Body of pancreas (tissue), 4 donors: ENCODE data around the gene SP2. TPM values are rescaled to one million over a fixed set of nuclear protein-coding genes. Genes with fewer than 3 reads are reported as not detected.

Experiments
- ATAC-seq: fragments of 150-250 bp; one replicate; pipeline ENCODE4 v1.9.1; 2016
- DNase-seq, 4 donors: peaks; one replicate each; pipeline ENCODE4 v3.0.0-alpha.2; 2019
- H3K27ac ChIP-seq, 4 donors: fragments of 200-600 bp; sonication (generic); 1 replicate in 3 of 4; 2 replicates in 1 of 4; pipeline versions ENCODE4 v1.5.1 to v1.6.1; 2016 to 2019; ENCODE audit warnings: mild to moderate bottlenecking in 1 of 4, mixed read lengths in 1 of 4, moderate library complexity in 1 of 4
- H3K27me3 ChIP-seq, 2 donors: fragments of 200-600 bp; sonication (generic); one replicate each; pipeline ENCODE4 v1.6.0; 2016; ENCODE audit warnings: mild to moderate bottlenecking in 1 of 2
- H3K36me3 ChIP-seq, 2 donors: fragments of 200-600 bp; sonication (generic); replicated peaks in 1 of 2; 2 replicates each; pipeline ENCODE4 v1.5.1; 2016; ENCODE audit warnings: low read depth in 2 of 2; ENCODE audit not compliant: insufficient read depth in 1 of 2
- H3K4me1 ChIP-seq: fragments of 200-600 bp; sonication (generic); one replicate; pipeline ENCODE4 v1.6.0; 2016
- H3K4me3 ChIP-seq, 2 donors: fragments of 200-600 bp; sonication (generic); 1 replicate in 1 of 2; 2 replicates in 1 of 2; pipeline ENCODE4 v1.5.1; 2016 to 2019
- H3K9me3 ChIP-seq, 3 donors: fragments of 200-600 bp; sonication (generic); 1 replicate in 2 of 3; 2 replicates in 1 of 3; pipeline ENCODE4 v1.5.1; 2016
- POLR2A ChIP-seq, 3 donors: fragments of 450-650 bp; IDR thresholded peaks; one replicate each; pipeline ENCODE4 v1.6.1; 2016; ENCODE audit warnings: antibody characterized with exemption in 3 of 3, mild to moderate bottlenecking in 2 of 3
- WGBS, 2 donors: methylation state at CpG; one replicate each; pipeline ENCODE4 v1.1.5; 2017; 5-methylcytosine and 5-hydroxymethylcytosine counted together
- intact Hi-C: fragments of 100-400 bp; cut with DNase I; formaldehyde crosslinking; loops from one replicate; pipeline ENCODE4 v1.15.1; 2023
- total RNA-seq, 2 donors: library from RNA; depleted of rRNA; stranded (reverse); fragments of >200 nt; gene quantifications; one replicate each; pipeline ENCODE4 v1.1.0, GENCODE V29; 2016
- TF ChIP-seq, protein P1 (sequence below), 7 experiments: fragments of 450-650 bp in 4 of 7; fragments of 200-600 bp in 3 of 7; sonication (generic) in 3 of 7; IDR thresholded peaks; one replicate each; pipeline ENCODE4 v1.5.1; 2016 to 2019; ENCODE audit warnings: antibody characterized with exemption in 7 of 7

Gene SP2
- total RNA-seq, 2 donors from 2014 or later = 4.7 to 6.3 TPM

DNA sequence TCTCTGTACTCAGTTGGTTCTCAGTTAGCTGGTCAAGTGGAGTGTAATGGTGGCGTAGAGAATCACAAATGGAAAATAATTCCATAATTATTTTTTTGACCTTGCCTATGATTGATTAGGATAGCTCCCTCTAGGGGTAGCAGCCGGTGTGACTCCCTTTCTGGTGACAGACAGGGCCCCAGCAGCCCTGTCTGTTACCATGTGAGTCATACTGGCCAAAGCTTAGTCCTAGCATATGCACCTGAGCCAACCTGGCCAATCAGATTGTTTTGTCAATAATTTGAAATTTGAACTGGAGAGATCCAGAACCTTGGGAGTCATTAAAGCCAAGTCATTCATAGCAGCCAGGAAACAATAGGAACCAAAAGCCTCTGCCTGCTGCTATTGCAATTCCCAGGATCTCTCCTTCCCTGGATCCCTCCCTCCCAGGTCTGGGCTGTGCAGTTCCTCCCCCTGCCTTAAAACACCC lies 50.9 kb downstream of the SP2 start:
- no peaks in the 10 kb centered on the region for H3K27me3 ChIP-seq
- ATAC-seq = peak; percentile 75
- peak overlapping the region; percentile 52 to 99 (median 96) for H3K27ac ChIP-seq
- 0 to 13% methylated on average over 2 of the region's 2 CpGs for WGBS, 2 donors
- intact Hi-C loops = no loop called here
- peak in 2 of 3 donors; percentile 46 to 56 for TF ChIP-seq POLR2A (IDR thresholded peaks at IDR 0.05)
- TF ChIP-seq, protein P1, sequence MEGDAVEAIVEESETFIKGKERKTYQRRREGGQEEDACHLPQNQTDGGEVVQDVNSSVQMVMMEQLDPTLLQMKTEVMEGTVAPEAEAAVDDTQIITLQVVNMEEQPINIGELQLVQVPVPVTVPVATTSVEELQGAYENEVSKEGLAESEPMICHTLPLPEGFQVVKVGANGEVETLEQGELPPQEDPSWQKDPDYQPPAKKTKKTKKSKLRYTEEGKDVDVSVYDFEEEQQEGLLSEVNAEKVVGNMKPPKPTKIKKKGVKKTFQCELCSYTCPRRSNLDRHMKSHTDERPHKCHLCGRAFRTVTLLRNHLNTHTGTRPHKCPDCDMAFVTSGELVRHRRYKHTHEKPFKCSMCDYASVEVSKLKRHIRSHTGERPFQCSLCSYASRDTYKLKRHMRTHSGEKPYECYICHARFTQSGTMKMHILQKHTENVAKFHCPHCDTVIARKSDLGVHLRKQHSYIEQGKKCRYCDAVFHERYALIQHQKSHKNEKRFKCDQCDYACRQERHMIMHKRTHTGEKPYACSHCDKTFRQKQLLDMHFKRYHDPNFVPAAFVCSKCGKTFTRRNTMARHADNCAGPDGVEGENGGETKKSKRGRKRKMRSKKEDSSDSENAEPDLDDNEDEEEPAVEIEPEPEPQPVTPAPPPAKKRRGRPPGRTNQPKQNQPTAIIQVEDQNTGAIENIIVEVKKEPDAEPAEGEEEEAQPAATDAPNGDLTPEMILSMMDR (IDR thresholded peaks at IDR 0.05) = peak; percentile 76 to 97 (median 92)
- peak; percentile 95 to 97 (median 96) for DNase-seq
- H3K4me3 ChIP-seq = no peak overlapping the region
- peaks cover 99% of the 10 kb centered on the region for H3K4me1 ChIP-seq
- no peaks in the 10 kb centered on the region for H3K9me3 ChIP-seq
- H3K36me3 ChIP-seq = peaks cover 0 to 4% of the 10 kb centered on the region in 2 donors

DNA sequence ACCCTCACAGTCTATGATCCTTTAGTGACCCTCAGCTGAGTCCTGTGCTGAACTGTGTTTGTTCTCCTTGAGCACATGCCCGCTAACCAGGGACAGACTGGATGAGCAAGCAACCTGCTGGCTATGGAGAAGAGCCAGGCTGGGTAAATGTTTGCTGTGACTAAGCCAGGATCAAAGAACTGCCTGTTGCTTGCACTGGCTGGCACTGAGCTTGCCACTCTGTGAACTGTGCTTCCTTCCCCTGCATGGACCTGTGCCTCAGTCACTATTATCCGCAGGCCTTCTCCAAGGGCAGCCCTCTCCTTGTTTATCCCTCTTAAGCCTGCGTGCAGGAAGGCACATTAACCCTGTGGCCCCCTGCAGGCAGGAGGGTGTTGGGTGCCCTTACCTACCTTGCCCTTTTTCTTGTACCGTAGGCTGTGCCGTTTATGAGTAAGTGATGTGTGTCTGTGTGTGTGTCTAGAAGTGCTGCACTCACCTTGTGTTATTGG lies 52.7 kb downstream of the SP2 start:
- intact Hi-C loops = no loop called here
- peak in 1 of 3 donors; percentile 7 for TF ChIP-seq POLR2A (IDR thresholded peaks at IDR 0.05)
- TF ChIP-seq, protein P1 (IDR thresholded peaks at IDR 0.05) = no peak
- no peaks in the 10 kb centered on the region for H3K27me3 ChIP-seq
- H3K4me1 ChIP-seq = peaks cover 100% of the 10 kb centered on the region
- no peaks in the 10 kb centered on the region for H3K9me3 ChIP-seq
- no peak overlapping the region for H3K4me3 ChIP-seq
- peaks cover 4 to 8% of the 10 kb centered on the region in 2 donors for H3K36me3 ChIP-seq
- 6 to 10% methylated on average over 5 of the region's 5 CpGs for whole genome bisulfite sequencing, 2 donors
- ATAC-seq (peak; percentile 33), DNase-seq (peak; percentile 74 to 93 (median 80))
- peak overlapping the region; percentile 96 to 100 (median 98) for H3K27ac ChIP-seq

DNA sequence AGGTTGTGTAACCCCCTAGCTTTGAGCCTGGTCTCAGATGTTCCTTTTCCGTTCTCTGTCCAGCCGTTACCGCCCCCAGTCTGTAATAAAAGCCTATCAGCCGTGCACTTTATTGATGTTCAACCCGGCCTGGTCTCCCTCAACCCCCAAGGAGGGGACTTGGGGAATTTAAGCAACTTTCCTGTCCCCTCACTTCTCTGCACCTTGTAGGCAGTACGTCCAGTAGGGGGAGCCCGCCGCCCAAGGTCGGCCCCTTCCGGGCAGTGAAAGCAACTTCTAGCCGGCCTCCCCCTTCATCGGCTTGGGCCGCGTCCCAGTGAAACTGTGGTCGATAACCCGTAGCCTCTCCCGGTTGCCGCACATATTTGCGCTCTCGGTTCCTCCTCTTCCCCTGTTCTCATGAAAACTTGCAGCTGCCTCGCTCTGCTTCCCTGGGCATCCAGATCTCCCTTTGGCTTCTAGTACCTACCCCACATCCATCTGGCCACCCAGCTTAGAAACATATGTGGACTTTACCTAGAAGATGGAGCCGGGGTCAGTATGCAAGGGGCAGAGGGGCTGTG lies 53.2 kb downstream of the SP2 start:
- Histone ChIP-seq H3K4me1 (peaks cover 100% of the 10 kb centered on the region), H3K27ac (peak overlapping the region; percentile 96 to 100 (median 98)), H3K9me3 (no peaks in the 10 kb centered on the region), H3K27me3 (no peaks in the 10 kb centered on the region), H3K36me3 (peaks cover 4 to 8% of the 10 kb centered on the region in 2 donors), H3K4me3 (no peak overlapping the region)
- peak; percentile 96 to 97 (median 97) for DNase-seq
- ATAC-seq = peak; percentile 73
- intact Hi-C loops = no loop called here
- TF ChIP-seq POLR2A (IDR thresholded peaks at IDR 0.05) = peak; percentile 28 to 79 (median 68)
- TF ChIP-seq, protein P1 (IDR thresholded peaks at IDR 0.05) = peak; percentile 78 to 98 (median 97)
- 1 to 2% methylated on average over 22 of the region's 22 CpGs for WGBS, 2 donors

DNA sequence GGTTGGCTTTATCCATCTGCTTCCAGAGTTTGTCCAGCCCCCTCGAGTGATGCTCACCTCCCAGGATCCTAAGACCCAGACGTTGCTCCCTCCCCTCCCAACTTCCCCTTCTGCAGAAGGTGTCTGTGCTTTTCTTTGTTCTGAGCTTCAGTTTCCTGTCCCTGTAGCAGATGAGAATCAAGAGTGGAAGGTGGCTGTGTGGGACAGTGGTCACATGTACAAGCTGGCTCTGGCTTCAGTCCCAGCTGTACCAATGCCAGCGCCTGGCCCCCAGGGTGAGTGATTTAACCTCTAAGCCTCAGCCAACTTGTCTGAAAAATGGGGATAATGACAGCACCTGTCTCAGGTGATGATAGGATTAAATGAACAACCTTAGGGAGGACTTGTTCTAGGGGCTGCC lies 53.9 kb downstream of the SP2 start:
- DNase-seq = peak; percentile 87 to 92 (median 90)
- Histone ChIP-seq H3K27me3 (no peaks in the 10 kb centered on the region), H3K27ac (peak overlapping the region; percentile 96 to 100 (median 98)), H3K36me3 (peaks cover 4 to 8% of the 10 kb centered on the region in 2 donors), H3K4me3 (no peak overlapping the region), H3K9me3 (no peaks in the 10 kb centered on the region), H3K4me1 (peaks cover 98% of the 10 kb centered on the region)
- intact Hi-C loops = no loop called here
- TF ChIP-seq, protein P1 (IDR thresholded peaks at IDR 0.05) = peak in 1 of 7 experiments; percentile 3
- peak in 1 of 3 donors; percentile 20 for TF ChIP-seq POLR2A (IDR thresholded peaks at IDR 0.05)
- WGBS, 2 donors = 5 to 11% methylated on average over 3 of the region's 3 CpGs
- ATAC-seq = peak; percentile 53
